GM23338 (cell line): ENCODE data around the gene CFAP299. TPM values are rescaled to one million over a fixed set of nuclear protein-coding genes. Genes with fewer than 3 reads are reported as not detected.

Source experiments
- ATAC-seq: fragments of 200-7000 bp; cut with Tn5 transposase; 3 replicates; pipeline ENCODE4 v1.9.1; 2020
- DNase-seq: peaks from one replicate; pipeline ENCODE4 v3.0.0-alpha.2; 2015; ENCODE audit warnings: low spot score
- H2AFZ ChIP-seq: fragments of 200-600 bp; sonication (generic); 2 replicates; pipeline ENCODE4 v1.8.0; 2016; ENCODE audit warnings: antibody characterized with exemption, mild to moderate bottlenecking, moderate library complexity
- H3F3A ChIP-seq: fragments of 200-600 bp; sonication (generic); replicated peaks from 2 replicates; pipeline ENCODE4 v1.8.0; 2017; ENCODE audit warnings: antibody characterized with exemption, mixed run types, low read depth
- H3K27ac ChIP-seq: fragments of 200-600 bp; sonication (generic); 2 replicates; pipeline ENCODE4 v1.6.1; 2016; ENCODE audit warnings: low read depth
- H3K27me3 ChIP-seq: fragments of 200-600 bp; sonication (generic); 2 replicates; pipeline ENCODE4 v1.8.0; 2016; ENCODE audit warnings: mild to moderate bottlenecking, mixed run types, moderate library complexity; ENCODE audit not compliant: insufficient read depth
- H3K36me3 ChIP-seq: fragments of 200-600 bp; sonication (generic); 2 replicates; pipeline ENCODE4 v1.8.0; 2016; ENCODE audit warnings: mild to moderate bottlenecking; ENCODE audit not compliant: insufficient read depth
- H3K4me1 ChIP-seq: fragments of 200-600 bp; sonication (generic); 2 replicates; pipeline ENCODE4 v1.8.0; 2016; ENCODE audit warnings: mild to moderate bottlenecking, moderate library complexity; ENCODE audit not compliant: insufficient read depth
- H3K4me2 ChIP-seq: fragments of 200-600 bp; sonication (generic); 2 replicates; pipeline ENCODE4 v1.7.1; 2017; ENCODE audit warnings: mixed run types
- H3K4me3 ChIP-seq: fragments of 200-600 bp; sonication (generic); 2 replicates; pipeline ENCODE4 v1.6.1; 2016; ENCODE audit warnings: mixed run types
- H3K79me2 ChIP-seq: fragments of 200-600 bp; sonication (generic); replicated peaks from 2 replicates; pipeline ENCODE4 v1.8.0; 2017; ENCODE audit warnings: mild to moderate bottlenecking; ENCODE audit not compliant: insufficient read depth
- H3K9me2 ChIP-seq: fragments of 200-600 bp; sonication (generic); 2 replicates; pipeline ENCODE4 v1.8.0; 2017; ENCODE audit not compliant: insufficient read depth
- H4K20me1 ChIP-seq: fragments of 200-600 bp; sonication (generic); replicated peaks from 2 replicates; pipeline ENCODE4 v1.8.0; 2017; ENCODE audit warnings: mild to moderate bottlenecking; ENCODE audit not compliant: insufficient read depth
- H3K27ac Mint-ChIP-seq: 2 replicates; pipeline ENCODE4 v1.8.0; 2020; ENCODE audit warnings: inconsistent platforms, mild to moderate bottlenecking, moderate library complexity, mixed read lengths
- H3K27me3 Mint-ChIP-seq: 3 replicates; pipeline ENCODE4 v1.8.0; 2022; ENCODE audit warnings: low read depth, mild to moderate bottlenecking, moderate library complexity, mixed read lengths, inconsistent platforms; ENCODE audit not compliant: insufficient read depth, poor library complexity
- H3K36me3 Mint-ChIP-seq: 3 replicates; pipeline ENCODE4 v1.8.0; 2021; ENCODE audit warnings: low read depth, mild to moderate bottlenecking, inconsistent platforms, moderate library complexity, mixed read lengths
- H3K4me1 Mint-ChIP-seq: 3 replicates; pipeline ENCODE4 v1.8.0; 2020; ENCODE audit warnings: mild to moderate bottlenecking, inconsistent platforms, mixed read lengths
- H3K4me3 Mint-ChIP-seq: 3 replicates; pipeline ENCODE4 v1.8.0; 2021; ENCODE audit warnings: moderate library complexity, mild to moderate bottlenecking, inconsistent platforms, mixed read lengths
- H3K9me3 Mint-ChIP-seq: 3 replicates; pipeline ENCODE4 v1.8.0; 2020; ENCODE audit warnings: moderate library complexity, mild to moderate bottlenecking, inconsistent platforms, mixed read lengths
- CREB1 ChIP-seq: fragments of 250-450 bp; sonication (Bioruptor Pico); IDR thresholded peaks from 2 replicates; pipeline ENCODE4 v1.5.0; 2020; ENCODE audit warnings: low read depth, mild to moderate bottlenecking, moderate library complexity
- CTCF ChIP-seq, 2 experiments: fragments of 200-600 bp in 1 of 2; sonication (generic) in 1 of 2; conservative IDR thresholded peaks; 2 replicates each; pipeline versions ENCODE4 v1.5.1 to v1.6.1; 2016 to 2017; ENCODE audit warnings: antibody characterized with exemption in 2 of 2, low read depth in 2 of 2, mild to moderate bottlenecking in 2 of 2, moderate library complexity in 1 of 2
- ETS1 ChIP-seq: IDR thresholded peaks from 2 replicates; pipeline ENCODE4 v1.6.1; 2016; ENCODE audit warnings: antibody characterized with exemption
- EZH2 ChIP-seq: fragments of 200-600 bp; sonication (generic); IDR thresholded peaks from one replicate; pipeline ENCODE4 v1.8.0; 2017; ENCODE audit warnings: antibody characterized with exemption, mild to moderate bottlenecking, low read depth; ENCODE audit not compliant: unreplicated experiment
- EZH2phosphoT487 ChIP-seq: fragments of 200-600 bp; sonication (generic); IDR thresholded peaks from one replicate; pipeline ENCODE4 v1.8.1; 2018; ENCODE audit warnings: antibody characterized with exemption; ENCODE audit not compliant: unreplicated experiment
- JUNB ChIP-seq: IDR thresholded peaks from one replicate; pipeline ENCODE4 v1.6.1; 2016; ENCODE audit warnings: antibody characterized with exemption; ENCODE audit not compliant: unreplicated experiment
- NANOG ChIP-seq: IDR thresholded peaks from 2 replicates; pipeline ENCODE4 v1.6.1; 2016; ENCODE audit warnings: antibody characterized with exemption, borderline replicate concordance
- POLR2AphosphoS5 ChIP-seq: IDR thresholded peaks from 2 replicates; pipeline ENCODE4 v1.6.1; 2016; ENCODE audit warnings: antibody characterized with exemption, low read depth
- REST ChIP-seq: IDR thresholded peaks from one replicate; pipeline ENCODE4 v1.6.1; 2018; ENCODE audit warnings: antibody characterized with exemption; ENCODE audit not compliant: unreplicated experiment
- STAT1 ChIP-seq: IDR thresholded peaks from one replicate; pipeline ENCODE4 v1.6.1; 2016; ENCODE audit warnings: antibody characterized with exemption; ENCODE audit not compliant: unreplicated experiment
- ZNF114 ChIP-seq: fragments of 250-450 bp; sonication (Bioruptor Pico); IDR thresholded peaks from 2 replicates; pipeline ENCODE4 v1.5.0; 2020; ENCODE audit warnings: mild to moderate bottlenecking, moderate library complexity
- ZNF331 ChIP-seq: fragments of 250-450 bp; sonication (Bioruptor Pico); IDR thresholded peaks from 2 replicates; pipeline ENCODE4 v1.5.0; 2020; ENCODE audit warnings: low read depth, mild to moderate bottlenecking, moderate library complexity
- ZNF462 ChIP-seq: fragments of 250-450 bp; sonication (Bioruptor Pico); IDR thresholded peaks from 2 replicates; pipeline ENCODE4 v1.5.0; 2020; ENCODE audit warnings: mild to moderate bottlenecking, moderate library complexity
- polyA plus RNA-seq: library from polyadenylated mRNA; unstranded; fragments of >200 nt; fragmentation: Nextera tagmentation; extraction: Ambion mirVana; gene quantifications from 2 replicates; pipeline ENCODE4 v1.2.1, GENCODE V29; 2016
- total RNA-seq: library from RNA; depleted of rRNA; stranded (reverse); fragments of >200 nt; shearing (Covaris generic); gene quantifications from 2 replicates; pipeline ENCODE4 v1.2.3, GENCODE V29; 2014

Gene CFAP299
- total and polyA plus RNA-seq, 2 experiments from 2014 or later = not detected

- peaks cover 10% of the 10 kb centered on the region for H3K27me3 ChIP-seq
- no peaks in the 10 kb centered on the region for H4K20me1 ChIP-seq
- H3K4me2 ChIP-seq = no peak overlapping the region
- H2AFZ ChIP-seq = no peak overlapping the region
- no peaks in the 10 kb centered on the region for H3K79me2 ChIP-seq
- no peak overlapping the region for H3K4me3 ChIP-seq
- H3K9me3 Mint-ChIP-seq = peaks cover 5% of the 10 kb centered on the region; the same call in 1 of the 3 replicates
- DNase-seq (no peak), ATAC-seq (no peak)
- H3F3A ChIP-seq = no peaks in the 10 kb centered on the region
- no peaks in the 10 kb centered on the region for H3K4me1 ChIP-seq
- no peaks in the 10 kb centered on the region for H3K36me3 Mint-ChIP-seq
- no peak overlapping the region for H3K27ac ChIP-seq
- TF ChIP-seq STAT1 = no peak
- TF ChIP-seq ZNF114 = no peak
- no peak for TF ChIP-seq JUNB
- no peak for TF ChIP-seq CREB1 (CRISPR knock-in tag)
- TF ChIP-seq NANOG = no peak
- TF ChIP-seq ZNF331 = no peak
- no peak for TF ChIP-seq EZH2phosphoT487
- TF ChIP-seq CTCF (conservative IDR thresholded peaks at IDR 0.05; ENCODE audit: low read depth in 2 of 2) = no peak
- TF ChIP-seq REST = no peak
- no peak for TF ChIP-seq ETS1
- TF ChIP-seq EZH2 = no peak
- TF ChIP-seq ZNF462 (CRISPR knock-in tag) = no peak
- TF ChIP-seq POLR2AphosphoS5 = no peak
- H3K36me3 ChIP-seq = no peaks in the 10 kb centered on the region
- H3K4me3 Mint-ChIP-seq = no peak overlapping the region
- no peak overlapping the region for H3K27ac Mint-ChIP-seq
- peaks cover 5% of the 10 kb centered on the region; the same call in 1 of the 3 replicates for H3K4me1 Mint-ChIP-seq
- peaks cover 4% of the 10 kb centered on the region for H3K27me3 Mint-ChIP-seq
- no peaks in the 10 kb centered on the region for H3K9me2 ChIP-seq
Observed at GRCh38 chr4:80726471-80726870, 390.9 kb downstream of the CFAP299 start.
